Keratinocyte (primary cell): ENCODE measurements around the gene CAPN1. TPM values are rescaled to one million over a fixed set of nuclear protein-coding genes. Genes with fewer than 3 reads are reported as not detected.

ENCODE experiments used
- DNase-seq: peaks from one replicate; pipeline ENCODE4 v3.0.0-alpha.2; 2011; ENCODE audit warnings: low read depth, missing footprints, low spot score
- FAIRE-seq: peaks from 2 replicates; lab custom pipeline; 2011; peaks lifted over from hg19 to GRCh38; lab: Jason Lieb, UNC
- H2AFZ ChIP-seq: 2 replicates; pipeline ENCODE4 v1.6.0; 2012; ENCODE audit warnings: low read length, control low read depth, inconsistent platforms; ENCODE audit not compliant: control insufficient read depth
- H3K27ac ChIP-seq: 2 replicates; pipeline ENCODE4 v1.5.1; 2011; ENCODE audit warnings: low read length; ENCODE audit not compliant: control insufficient read depth, insufficient read depth
- H3K27me3 ChIP-seq: 3 replicates; pipeline ENCODE4 v1.6.0; 2011; ENCODE audit warnings: low read length; ENCODE audit not compliant: control insufficient read depth, insufficient read depth; ENCODE audit errors: extremely low read depth
- H3K36me3 ChIP-seq, 2 experiments: 2 replicates in 1 of 2; 3 replicates in 1 of 2; pipeline ENCODE4 v1.5.1; 2011; ENCODE audit warnings: low read length in 2 of 2, mild to moderate bottlenecking in 1 of 2; ENCODE audit not compliant: control insufficient read depth in 2 of 2, insufficient read depth in 2 of 2; ENCODE audit errors: extremely low read depth in 1 of 2
- H3K4me1 ChIP-seq: 3 replicates; pipeline ENCODE4 v1.5.1; 2011; ENCODE audit warnings: low read length; ENCODE audit not compliant: control insufficient read depth, insufficient read depth; ENCODE audit errors: extremely low read depth
- H3K4me2 ChIP-seq: 3 replicates; pipeline ENCODE4 v1.6.0; 2011; ENCODE audit warnings: low read depth, low read length; ENCODE audit not compliant: control insufficient read depth, insufficient read depth; ENCODE audit errors: extremely low read depth
- H3K4me3 ChIP-seq, 3 experiments: fragments of 200-600 bp in 1 of 3; sonication (generic) in 1 of 3; 2 replicates in 2 of 3; 3 replicates in 1 of 3; pipeline ENCODE4 v1.5.1; 2011 to 2016; ENCODE audit warnings: low read length in 3 of 3, mild to moderate bottlenecking in 3 of 3, control low read depth in 2 of 3, inconsistent platforms in 1 of 3, low read depth in 1 of 3, mixed read lengths in 1 of 3, mixed run types in 1 of 3, moderate library complexity in 1 of 3; ENCODE audit not compliant: control insufficient read depth in 2 of 3, insufficient read depth in 2 of 3; ENCODE audit errors: extremely low read depth in 1 of 3
- H3K79me2 ChIP-seq: 2 replicates; pipeline ENCODE4 v1.6.0; 2012; ENCODE audit warnings: low read length; ENCODE audit not compliant: control insufficient read depth, insufficient read depth
- H3K9ac ChIP-seq: 3 replicates; pipeline ENCODE4 v1.6.0; 2011; ENCODE audit warnings: low read length; ENCODE audit not compliant: control insufficient read depth, insufficient read depth; ENCODE audit errors: extremely low read depth
- H3K9me1 ChIP-seq: 3 replicates; pipeline ENCODE4 v1.6.0; 2011; ENCODE audit warnings: low read length; ENCODE audit not compliant: control insufficient read depth, insufficient read depth; ENCODE audit errors: extremely low read depth
- H3K9me3 ChIP-seq: 2 replicates; pipeline ENCODE4 v1.5.1; 2012; ENCODE audit warnings: low read depth, low read length; ENCODE audit not compliant: control insufficient read depth
- H4K20me1 ChIP-seq: 3 replicates; pipeline ENCODE4 v1.6.0; 2011; ENCODE audit warnings: low read length; ENCODE audit not compliant: control insufficient read depth, insufficient read depth; ENCODE audit errors: extremely low read depth
- CTCF ChIP-seq, 3 experiments: IDR thresholded peaks in 1 of 3; conservative IDR thresholded peaks in 1 of 3; optimal IDR thresholded peaks in 1 of 3; 2 replicates in 2 of 3; 3 replicates in 1 of 3; pipeline versions ENCODE3 to v1.5.1; 2011; ENCODE audit warnings: low read length in 3 of 3, mild to moderate bottlenecking in 3 of 3, moderate library complexity in 2 of 3, control low read depth in 1 of 3, inconsistent platforms in 1 of 3; ENCODE audit not compliant: insufficient read depth in 2 of 3; ENCODE audit errors: extremely low read depth in 1 of 3
- EZH2 ChIP-seq: IDR thresholded peaks from one replicate; pipeline ENCODE4 v1.6.1; 2012; ENCODE audit warnings: inconsistent platforms, mild to moderate bottlenecking, low read length, moderate library complexity
- dilution Hi-C: fragments of 300-500 bp; cut with MboI; formaldehyde crosslinking; loops from one replicate; pipeline ENCODE4 v1.7.0; 2020; ENCODE audit warnings: low sequenced_read_pairs; ENCODE audit not compliant: extremely low pct_ligation_motif_present
- polyA plus RNA-seq, 5 experiments: library from polyadenylated mRNA; depleted of rRNA in 3 of 5; stranded (reverse) in 3 of 5; stranded (forward) in 1 of 5; unstranded in 1 of 5; fragments of >200 nt; gene quantifications; 1 replicate in 1 of 5; 2 replicates in 3 of 5; 3 replicates in 1 of 5; pipeline versions ENCODE4 v1.2.1 to v1.2.3, GENCODE V29; 2011 to 2012; ENCODE audit warnings: missing spikeins in 2 of 5, low read depth in 1 of 5, low replicate concordance in 1 of 5

Gene CAPN1
- polyA plus RNA-seq, 1 donor (not counting 4 experiments of a cell fraction or from before 2014, with no cell fraction given): 250 TPM

- H3K4me1 ChIP-seq: no peaks in the 10 kb centered on the region
- H3K9me3 ChIP-seq: no peaks in the 10 kb centered on the region
- FAIRE-seq (no peak), DNase-seq (no peak)
- H3K27ac ChIP-seq: no peak overlapping the region
- no peaks in the 10 kb centered on the region for H3K79me2 ChIP-seq
- H4K20me1 ChIP-seq: no peaks in the 10 kb centered on the region
- no peak overlapping the region for H3K4me2 ChIP-seq
- no peak for TF ChIP-seq EZH2
- TF ChIP-seq CTCF (optimal IDR thresholded peaks at IDR 0.05 in 1 of 3, IDR thresholded peaks at IDR 0.05 in 1 of 3, conservative IDR thresholded peaks at IDR 0.05 in 1 of 3; ENCODE audit: extremely low read depth in 1 of 3, insufficient read depth in 2 of 3, low read length in 3 of 3): no peak
- no peaks in the 10 kb centered on the region for H3K36me3 ChIP-seq
- no peaks in the 10 kb centered on the region for H3K27me3 ChIP-seq
- H3K9me1 ChIP-seq: no peaks in the 10 kb centered on the region
- H3K9ac ChIP-seq: no peak overlapping the region
- no peak overlapping the region for H2AFZ ChIP-seq
- dilution Hi-C loops: no loop called here
- no peak overlapping the region for H3K4me3 ChIP-seq
These were observed 73.0 kb downstream of the CAPN1 start for GRCh38 chr11:65254724-65255123.

- Histone ChIP-seq H3K9me3 (no peaks in the 10 kb centered on the region), H3K4me1 (peaks cover 13% of the 10 kb centered on the region), H3K79me2 (peaks cover 18% of the 10 kb centered on the region), H4K20me1 (no peaks in the 10 kb centered on the region), H3K27me3 (no peaks in the 10 kb centered on the region), H3K27ac (no peak overlapping the region), H2AFZ (no peak overlapping the region), H3K36me3 (no peaks in the 10 kb centered on the region), H3K4me2 (no peak overlapping the region), H3K4me3 (no peak overlapping the region), H3K9me1 (no peaks in the 10 kb centered on the region), H3K9ac (no peak overlapping the region)
- DNase-seq (no peak), FAIRE-seq (no peak)
- TF ChIP-seq CTCF (optimal IDR thresholded peaks at IDR 0.05 in 1 of 3, IDR thresholded peaks at IDR 0.05 in 1 of 3, conservative IDR thresholded peaks at IDR 0.05 in 1 of 3; ENCODE audit: extremely low read depth in 1 of 3, insufficient read depth in 2 of 3, low read length in 3 of 3) (no peak), EZH2 (no peak)
- dilution Hi-C loops: no loop called here
These were observed 77.3 kb downstream of the CAPN1 start for GRCh38 chr11:65258988-65259387.
